Measurements from ENCODE around the gene NEURL1.

The NEURL1 gene

GRCh38 chr10:103459615-103460014 lies 33.9 kb upstream of the NEURL1 start:
- DNase-seq (ENCODE audit: low spot score) = no peak
- in situ Hi-C loops (cut with MboI; ENCODE audit: low pct_unique_long_range_greater_than_20kb, low sequenced_read_pairs, unreplicated experiment) = no loop called here
- TF ChIP-seq CTCF (IDR thresholded peaks at IDR 0.05; ENCODE audit: extremely low read depth, insufficient read depth, missing control alignments) = no peak

GRCh38 chr10:103463499-103463898 lies 30.0 kb upstream of the NEURL1 start:
- DNase-seq (ENCODE audit: low spot score) = no peak
- TF ChIP-seq CTCF (IDR thresholded peaks at IDR 0.05; ENCODE audit: extremely low read depth, insufficient read depth, missing control alignments) = no peak
- in situ Hi-C loops (cut with MboI; ENCODE audit: low pct_unique_long_range_greater_than_20kb, low sequenced_read_pairs, unreplicated experiment) = no loop called here

GRCh38 chr10:103465411-103466179 lies 27.9 kb upstream of the NEURL1 start:
- in situ Hi-C loops (cut with MboI; ENCODE audit: low pct_unique_long_range_greater_than_20kb, low sequenced_read_pairs, unreplicated experiment) = no loop called here
- TF ChIP-seq CTCF (IDR thresholded peaks at IDR 0.05; ENCODE audit: extremely low read depth, insufficient read depth, missing control alignments) = no peak
- no peak for DNase-seq (ENCODE audit: low spot score)

- DNase-seq (ENCODE audit: low spot score) = no peak
- TF ChIP-seq CTCF (IDR thresholded peaks at IDR 0.05; ENCODE audit: extremely low read depth, insufficient read depth, missing control alignments) = no peak
- in situ Hi-C loops (cut with MboI; ENCODE audit: low pct_unique_long_range_greater_than_20kb, low sequenced_read_pairs, unreplicated experiment) = no loop called here
Observed at GRCh38 chr10:103466734-103467133, 26.8 kb upstream of the NEURL1 start.

GRCh38 chr10:103467406-103467805 lies 26.1 kb upstream of the NEURL1 start:
- no peak for DNase-seq (ENCODE audit: low spot score)
- in situ Hi-C loops (cut with MboI; ENCODE audit: low pct_unique_long_range_greater_than_20kb, low sequenced_read_pairs, unreplicated experiment) = no loop called here
- no peak for TF ChIP-seq CTCF (IDR thresholded peaks at IDR 0.05; ENCODE audit: extremely low read depth, insufficient read depth, missing control alignments)

GRCh38 chr10:103469201-103469600 lies 24.3 kb upstream of the NEURL1 start:
- in situ Hi-C loops (cut with MboI; ENCODE audit: low pct_unique_long_range_greater_than_20kb, low sequenced_read_pairs, unreplicated experiment) = no loop called here
- no peak for DNase-seq (ENCODE audit: low spot score)
- TF ChIP-seq CTCF (IDR thresholded peaks at IDR 0.05; ENCODE audit: extremely low read depth, insufficient read depth, missing control alignments) = no peak

Measured in GM13977 (cell line).